Esophagus squamous epithelium (tissue), 5 donors: ENCODE results near the gene ACER3. TPM values are rescaled to one million over a fixed set of nuclear protein-coding genes. Genes with fewer than 3 reads are reported as not detected.
A peak's percentile ranks its signal among the peaks of the same experiment; 100 is the strongest.

Experiments used
- DNase-seq: peaks from one replicate; lab custom pipeline; 2025; lab: John Stamatoyannopoulos, UW
- H3K27ac ChIP-seq, 4 donors: fragments of 200-600 bp; sonication (generic); one replicate each; pipeline ENCODE4 v1.5.1; 2016 to 2019; ENCODE audit warnings: mild to moderate bottlenecking in 1 of 4
- H3K27me3 ChIP-seq, 4 donors: fragments of 200-600 bp; sonication (generic); 1 replicate in 3 of 4; 2 replicates in 1 of 4; pipeline versions ENCODE4 v1.5.1 to v1.6.0; 2017 to 2021; ENCODE audit warnings: antibody characterized with exemption in 1 of 4
- H3K36me3 ChIP-seq, 3 donors: fragments of 200-600 bp; sonication (generic); one replicate each; pipeline ENCODE4 v1.5.1; 2016 to 2019
- H3K4me1 ChIP-seq, 3 donors: fragments of 200-600 bp; sonication (generic); one replicate each; pipeline ENCODE4 v1.5.1; 2017 to 2019
- H3K4me3 ChIP-seq, 4 donors: fragments of 200-600 bp; sonication (generic); 1 replicate in 3 of 4; 2 replicates in 1 of 4; pipeline ENCODE4 v1.5.1; 2016 to 2019; ENCODE audit warnings: mild to moderate bottlenecking in 2 of 4, moderate library complexity in 1 of 4
- H3K9me3 ChIP-seq, 3 donors: fragments of 200-600 bp; sonication (generic); one replicate each; pipeline ENCODE4 v1.5.1; 2016 to 2019
- CTCF ChIP-seq, 6 experiments: fragments of 450-650 bp in 4 of 6; fragments of 200-600 bp in 2 of 6; sonication (generic) in 2 of 6; IDR thresholded peaks; one replicate each; pipeline ENCODE4 v1.5.1; 2016 to 2019; ENCODE audit warnings: antibody characterized with exemption in 6 of 6, mild to moderate bottlenecking in 4 of 6, moderate library complexity in 4 of 6
- POLR2A ChIP-seq, 4 donors: fragments of 450-650 bp; IDR thresholded peaks; one replicate each; pipeline ENCODE4 v1.6.1; 2017; ENCODE audit warnings: antibody characterized with exemption in 4 of 4, mild to moderate bottlenecking in 4 of 4, moderate library complexity in 3 of 4
- WGBS, 2 donors: methylation state at CpG; one replicate each; pipeline ENCODE4 v1.1.5; 2018; 5-methylcytosine and 5-hydroxymethylcytosine counted together
- intact Hi-C: fragments of 100-400 bp; cut with DNase I; formaldehyde crosslinking; loops from one replicate; pipeline ENCODE4 v1.15.0; 2022
- total RNA-seq, 4 donors: library from RNA; depleted of rRNA; stranded (reverse); fragments of >200 nt; gene quantifications; one replicate each; pipeline ENCODE4 v1.1.0, GENCODE V29; 2016
- donor health status: DM: yes; HTN: yes; CAD: no.

ACER3 gene
- total RNA-seq, 4 donors from 2014 or later: 9.9 to 34.2 (median 23.3) TPM

- Histone ChIP-seq H3K36me3 (no peaks in the 10 kb centered on the region), H3K27me3 (no peaks in the 10 kb centered on the region), H3K27ac (no peak overlapping the region), H3K4me1 (peaks cover 40 to 83% (median 48%) of the 10 kb centered on the region in 3 donors), H3K9me3 (no peaks in the 10 kb centered on the region), H3K4me3 (no peak overlapping the region)
- intact Hi-C loops: no loop called here
- DNase-seq: no peak
- no peak for TF ChIP-seq POLR2A (IDR thresholded peaks at IDR 0.05)
- TF ChIP-seq CTCF (IDR thresholded peaks at IDR 0.05): no peak
- WGBS, 2 donors: 78% methylated on average over 3 of the region's 7 CpGs; no CpG with 5 or more reads in 1 of the 2 donors
Measured at GRCh38 chr11:77071077-77071476, 210.4 kb downstream of the ACER3 start.

DNA sequence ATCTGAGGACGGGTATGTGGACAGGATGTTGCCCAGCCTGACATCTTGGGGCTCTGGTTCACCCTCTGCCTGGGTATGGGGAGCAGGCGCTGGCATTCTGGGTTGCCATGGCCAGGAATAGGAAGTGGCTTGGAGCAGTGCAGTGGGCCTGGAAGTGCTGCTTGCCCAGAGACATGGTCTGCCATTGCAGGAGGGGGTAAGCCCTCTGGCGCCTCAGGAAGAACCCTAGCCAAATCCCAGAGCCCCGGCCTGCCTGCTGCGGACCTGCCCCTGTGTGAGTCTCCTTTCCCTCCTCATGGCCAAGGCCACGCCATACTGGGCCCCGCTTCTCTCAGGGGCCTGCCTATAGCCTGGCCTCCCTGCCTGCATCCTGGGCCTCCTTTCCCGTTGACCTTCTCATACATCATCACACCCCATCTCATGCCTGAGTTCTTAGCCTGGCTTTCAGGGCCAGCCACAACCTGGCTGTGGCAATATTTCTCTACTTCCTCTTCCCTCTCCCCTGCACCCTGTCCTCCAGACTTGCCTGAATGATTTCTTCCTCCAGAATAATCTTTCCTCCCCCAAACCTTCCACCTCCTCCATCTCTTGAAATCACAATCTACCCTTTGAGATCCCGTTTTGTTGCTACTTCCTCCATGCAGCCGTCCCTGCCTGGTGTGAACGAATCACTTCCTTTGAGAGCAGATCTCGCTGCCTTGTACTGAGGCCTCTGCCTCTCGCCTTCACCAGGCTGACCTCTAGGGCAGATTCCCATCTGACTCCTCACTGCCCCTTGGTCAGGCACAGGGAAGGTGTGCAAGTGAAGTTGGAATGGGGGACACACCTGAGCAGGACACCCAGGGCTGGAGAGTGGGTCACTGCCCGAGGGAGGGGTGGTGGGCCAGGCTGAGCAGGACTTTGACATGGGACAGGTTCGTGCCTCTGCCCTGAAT lies 211.2 kb downstream of the ACER3 start:
- H3K27ac ChIP-seq: peak overlapping the region; percentile 65 to 93 (median 82)
- intact Hi-C loops: no loop called here
- TF ChIP-seq CTCF (IDR thresholded peaks at IDR 0.05) (no peak), POLR2A (IDR thresholded peaks at IDR 0.05) (no peak)
- 66 to 77% methylated on average over 9 to 14 of the region's 15 CpGs for WGBS, 2 donors
- DNase-seq: no peak
- H3K4me1 ChIP-seq: peaks cover 40 to 83% (median 48%) of the 10 kb centered on the region in 3 donors
- H3K27me3 ChIP-seq: no peaks in the 10 kb centered on the region
- H3K4me3 ChIP-seq: no peak overlapping the region
- no peaks in the 10 kb centered on the region for H3K9me3 ChIP-seq
- no peaks in the 10 kb centered on the region for H3K36me3 ChIP-seq

GRCh38 chr11:77072851-77073327 lies 212.2 kb downstream of the ACER3 start:
- H3K27ac ChIP-seq: peak overlapping the region; percentile 65 to 93 (median 82)
- intact Hi-C loops: no loop called here
- no peak for DNase-seq
- no peak overlapping the region for H3K4me3 ChIP-seq
- H3K27me3 ChIP-seq: no peaks in the 10 kb centered on the region
- TF ChIP-seq POLR2A (IDR thresholded peaks at IDR 0.05) (no peak), CTCF (IDR thresholded peaks at IDR 0.05) (no peak)
- H3K36me3 ChIP-seq: no peaks in the 10 kb centered on the region
- no peaks in the 10 kb centered on the region for H3K9me3 ChIP-seq
- H3K4me1 ChIP-seq: peaks cover 36 to 73% (median 43%) of the 10 kb centered on the region in 3 donors
- 67 to 80% methylated on average over 1 to 3 of the region's 8 CpGs for WGBS, 2 donors

DNA sequence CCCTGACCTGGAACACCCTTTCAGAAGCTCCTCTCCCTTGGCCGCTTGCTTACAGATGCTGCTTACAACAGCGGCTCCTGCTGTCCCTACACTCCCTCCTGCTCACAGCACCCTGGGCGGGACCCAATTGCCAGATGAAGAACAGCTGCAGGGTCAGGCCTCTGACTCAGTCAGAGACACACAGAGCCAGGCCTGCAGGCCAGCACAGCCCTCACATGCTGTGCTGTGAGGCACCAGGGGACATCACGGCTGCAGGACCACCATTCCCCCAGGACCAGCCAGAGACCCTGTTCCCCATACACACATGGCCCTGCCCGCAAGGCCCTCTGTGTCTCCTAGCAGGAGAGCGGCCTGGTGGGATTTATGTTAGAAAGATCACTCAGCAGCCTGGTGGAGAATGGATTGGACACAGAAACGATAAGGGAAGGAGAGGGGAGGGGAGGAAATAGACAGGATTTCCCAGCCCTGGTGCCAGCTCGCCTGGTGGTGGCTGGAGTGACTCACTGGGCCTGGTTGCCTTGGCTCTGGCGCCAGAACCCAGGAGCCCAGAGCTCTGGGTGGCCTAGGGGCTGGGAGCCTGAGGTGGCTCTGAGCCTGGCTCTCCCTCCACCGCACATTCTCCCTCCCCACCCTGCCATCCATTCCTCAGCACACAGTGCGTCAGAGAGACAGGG lies 212.7 kb downstream of the ACER3 start:
- WGBS, 2 donors: 33 to 49% methylated on average over 4 to 6 of the region's 11 CpGs
- intact Hi-C loops: no loop called here
- H3K27ac ChIP-seq: peak overlapping the region; percentile 65 to 93 (median 82)
- H3K36me3 ChIP-seq: no peaks in the 10 kb centered on the region
- no peak overlapping the region for H3K4me3 ChIP-seq
- H3K27me3 ChIP-seq: no peaks in the 10 kb centered on the region
- no peaks in the 10 kb centered on the region for H3K9me3 ChIP-seq
- TF ChIP-seq CTCF (IDR thresholded peaks at IDR 0.05) (peak in 5 of 6 experiments; percentile 15 to 49 (median 36)), POLR2A (IDR thresholded peaks at IDR 0.05) (peak in 1 of 4 donors; percentile 19)
- no peak for DNase-seq
- peaks cover 36 to 68% (median 37%) of the 10 kb centered on the region in 3 donors for H3K4me1 ChIP-seq
